Activated CD4-positive, alpha-beta T cell treated with anti-CD3 and anti-CD28 coated beads, Interleukin-2, amount 50 U/mL, for 16 hours (primary cell): ENCODE results near the gene KRTAP5-4.
"Not testable (repeated sequence)": the region's sequence is repeated elsewhere in the genome, so short reads cannot be mapped to it uniquely, and the experiment has no call there.

Source experiments
- DNase-seq: peaks from one replicate; pipeline ENCODE4 v3.0.0-alpha.2; 2020

Gene KRTAP5-4

DNA sequence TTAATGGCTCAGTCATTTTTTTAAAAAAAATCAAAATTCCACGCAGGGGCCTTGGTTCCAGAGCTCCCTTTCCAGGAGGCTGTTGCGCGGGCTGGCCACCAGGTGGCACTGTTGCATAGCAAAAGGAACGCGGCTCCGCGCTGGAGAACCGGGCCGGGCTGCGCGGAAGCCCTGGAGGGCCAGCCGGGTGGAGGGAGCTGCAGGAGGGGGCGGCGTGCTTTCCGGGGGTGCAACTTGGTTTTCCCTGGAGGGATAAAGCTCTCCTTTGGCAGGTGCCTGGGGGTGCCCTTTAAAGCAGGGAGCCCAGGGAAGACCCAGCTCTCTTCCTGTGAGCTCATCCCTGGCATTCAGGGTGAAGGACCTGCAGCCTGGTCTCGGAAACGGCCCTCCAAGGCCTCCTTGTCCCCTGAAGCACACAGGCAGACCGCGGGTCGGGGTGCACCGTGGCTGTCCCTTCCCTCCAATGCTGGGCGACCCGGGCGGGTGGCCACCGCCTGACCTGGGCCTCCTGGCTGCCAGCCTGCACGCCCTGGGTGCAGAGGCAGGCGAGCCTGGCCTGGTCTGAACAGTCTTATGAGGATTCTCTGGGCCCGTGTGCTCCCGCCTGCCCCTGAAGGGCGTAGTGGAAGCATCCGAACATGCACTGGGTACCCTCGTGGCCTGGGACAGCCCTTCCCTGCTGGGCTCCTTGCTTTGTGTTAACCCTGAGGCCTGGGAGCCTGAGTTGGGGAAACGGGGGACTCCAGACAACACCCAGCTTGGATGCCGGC, 31.0 kb upstream of the KRTAP5-4 start:
- peak; percentile 71 for DNase-seq

DNA sequence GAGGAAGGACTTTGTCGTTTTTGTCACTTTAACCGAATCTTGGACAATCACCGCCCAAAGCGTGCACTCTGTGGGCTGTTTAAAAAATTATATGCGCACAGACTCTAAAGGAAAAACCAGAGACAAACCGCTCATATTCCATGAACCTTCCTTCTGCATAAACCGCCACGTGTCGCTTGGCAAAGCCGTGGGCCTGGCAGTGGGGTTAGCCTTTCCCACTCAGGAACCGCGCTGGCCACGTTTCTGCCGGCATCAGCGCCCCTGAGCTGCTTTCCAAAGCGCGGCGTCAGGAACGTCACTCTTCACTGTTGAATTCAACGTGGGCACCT, 30.5 kb upstream of the KRTAP5-4 start:
- DNase-seq = no peak

DNA sequence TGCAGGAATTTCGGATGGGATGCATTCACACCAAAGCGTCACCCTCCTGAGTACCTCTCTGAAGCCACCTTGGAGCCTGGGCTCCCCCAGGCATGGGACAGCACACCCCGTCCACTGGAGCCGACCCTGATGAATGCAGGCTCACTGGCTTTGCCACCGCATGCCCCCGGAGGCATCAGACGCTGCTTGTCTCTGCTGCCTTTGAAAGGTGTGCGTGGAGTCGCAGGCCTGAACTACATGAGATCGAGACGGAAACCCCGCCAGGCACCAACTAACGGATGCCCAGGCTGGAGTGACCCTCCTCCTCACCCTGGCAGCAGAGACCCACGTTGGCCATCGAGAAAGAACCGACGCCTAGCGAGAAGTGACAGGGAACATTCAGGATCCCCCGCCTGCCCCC, 30.1 kb upstream of the KRTAP5-4 start:
- no peak for DNase-seq

DNA sequence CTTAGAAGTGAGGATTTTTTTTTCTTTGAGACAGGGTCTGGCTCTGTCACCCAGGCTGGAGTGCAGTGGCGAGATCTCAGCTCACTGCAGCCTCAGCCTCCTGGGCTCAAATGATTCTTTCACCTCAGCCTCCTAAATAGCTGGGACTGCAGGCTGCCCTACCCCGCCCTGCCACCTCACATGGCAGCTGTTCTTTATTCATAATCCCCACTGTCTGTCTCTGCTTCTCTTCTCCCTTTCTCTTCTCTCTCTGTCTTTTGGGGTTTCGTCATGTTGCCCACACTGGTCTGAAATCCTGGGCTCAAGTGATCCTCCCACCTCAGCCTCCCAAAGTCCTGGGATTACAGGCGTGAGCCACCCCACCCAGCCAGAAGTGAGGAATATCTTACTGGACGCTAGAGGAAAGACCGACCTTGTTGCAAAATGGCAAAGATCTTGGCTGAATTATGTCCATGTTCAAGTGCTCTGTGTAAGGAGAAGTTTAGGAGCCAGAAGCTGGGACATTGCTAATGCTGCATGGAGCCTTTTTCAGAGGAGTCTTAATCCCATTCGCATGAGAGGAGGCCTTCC, 29.6 kb upstream of the KRTAP5-4 start:
- DNase-seq = no peak

DNA sequence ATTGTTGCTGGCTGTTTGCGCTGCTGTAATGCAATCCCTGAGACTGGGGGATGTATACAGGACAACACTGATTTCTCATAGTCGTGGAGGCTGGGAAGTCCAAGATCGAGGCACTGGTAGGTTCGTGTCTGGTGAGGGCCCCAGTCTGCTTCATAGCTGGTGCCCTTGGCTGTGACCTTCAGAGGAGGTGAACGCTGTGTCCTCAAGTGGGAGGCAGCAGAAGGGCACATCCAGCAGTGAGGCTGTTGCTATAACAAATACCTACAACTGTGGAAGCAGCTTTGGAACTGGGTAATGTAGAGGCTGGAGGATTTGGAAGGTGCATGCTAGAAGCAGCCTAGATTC, 29.0 kb upstream of the KRTAP5-4 start:
- DNase-seq = no peak

DNA sequence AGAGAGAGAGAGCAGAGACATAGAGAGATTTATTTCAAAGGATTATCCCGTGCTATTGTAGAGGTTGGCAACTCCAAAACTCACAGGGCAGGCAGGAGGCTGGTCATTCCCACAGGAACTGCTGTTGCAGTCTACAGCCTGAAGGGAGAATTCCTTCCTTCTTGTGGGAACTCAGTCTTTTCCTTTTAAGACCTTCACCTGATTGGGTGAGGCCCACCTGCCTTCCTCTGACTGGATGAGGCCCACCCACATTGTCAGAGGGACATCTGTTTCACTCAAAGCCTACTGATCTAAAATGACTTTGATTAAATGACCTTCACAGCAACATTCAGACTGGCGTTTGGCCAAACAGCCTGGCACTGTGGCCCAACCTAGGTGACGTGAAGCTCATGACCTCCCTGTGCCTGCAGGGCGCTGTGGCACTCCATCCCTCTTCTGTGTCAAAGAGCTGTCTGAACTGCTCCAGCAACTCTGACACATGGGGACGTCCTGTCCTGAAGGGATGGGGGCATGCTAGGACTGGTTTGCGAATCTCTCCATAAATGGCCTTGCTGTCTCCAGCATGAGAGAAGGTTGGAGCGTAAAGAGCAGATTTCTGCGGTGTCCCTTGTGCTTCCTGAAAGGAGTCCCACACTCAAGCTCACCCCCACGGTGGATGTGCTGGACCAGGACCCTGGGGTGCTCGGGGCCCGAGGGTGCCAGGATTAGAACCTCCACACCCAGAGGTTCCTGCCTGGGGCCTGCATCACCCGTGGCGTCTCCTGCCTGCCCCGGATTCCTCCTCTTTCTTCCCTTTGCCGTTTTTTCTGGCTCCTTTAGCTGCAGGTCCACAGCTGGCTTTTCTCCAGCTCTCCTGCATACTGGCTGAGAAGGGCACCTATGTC, 28.3 kb upstream of the KRTAP5-4 start:
- DNase-seq = no peak

DNA sequence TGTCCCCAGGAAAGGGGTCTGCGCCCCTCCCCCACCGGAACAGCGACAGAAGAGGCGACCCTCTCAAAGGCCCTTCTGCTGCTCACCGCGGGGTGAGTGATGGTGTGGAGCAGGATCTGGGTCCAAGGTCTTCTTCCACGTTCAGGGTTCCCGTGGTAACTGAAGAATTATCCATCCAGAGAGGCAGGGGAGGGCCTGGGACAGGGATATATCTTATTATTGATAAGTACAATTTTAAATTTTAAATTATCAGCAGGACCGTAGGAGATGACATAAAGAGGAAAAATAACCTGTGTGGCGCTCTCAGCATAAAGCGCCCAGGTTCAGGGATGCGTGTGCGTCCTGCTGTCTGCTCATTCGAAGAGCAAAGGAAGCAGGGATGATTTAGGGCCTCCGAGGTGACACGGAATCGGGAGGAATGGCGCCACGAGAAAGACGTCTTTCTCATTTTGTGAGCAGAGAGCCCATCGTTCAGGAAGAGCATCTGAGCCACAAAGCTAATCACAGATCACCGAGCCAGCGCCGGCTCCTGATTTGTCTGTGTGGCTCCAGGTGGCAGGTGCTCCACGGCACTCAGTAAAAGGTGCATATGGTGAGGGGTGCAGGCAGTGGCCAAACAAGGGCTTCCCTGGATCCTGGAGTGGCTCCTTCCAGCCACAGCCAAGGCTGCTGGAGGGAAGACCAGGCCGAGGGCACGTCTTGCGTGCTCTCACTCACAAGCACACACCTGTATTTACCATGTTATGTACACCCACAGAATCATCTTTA, 26.9 kb upstream of the KRTAP5-4 start:
- no peak for DNase-seq

DNA sequence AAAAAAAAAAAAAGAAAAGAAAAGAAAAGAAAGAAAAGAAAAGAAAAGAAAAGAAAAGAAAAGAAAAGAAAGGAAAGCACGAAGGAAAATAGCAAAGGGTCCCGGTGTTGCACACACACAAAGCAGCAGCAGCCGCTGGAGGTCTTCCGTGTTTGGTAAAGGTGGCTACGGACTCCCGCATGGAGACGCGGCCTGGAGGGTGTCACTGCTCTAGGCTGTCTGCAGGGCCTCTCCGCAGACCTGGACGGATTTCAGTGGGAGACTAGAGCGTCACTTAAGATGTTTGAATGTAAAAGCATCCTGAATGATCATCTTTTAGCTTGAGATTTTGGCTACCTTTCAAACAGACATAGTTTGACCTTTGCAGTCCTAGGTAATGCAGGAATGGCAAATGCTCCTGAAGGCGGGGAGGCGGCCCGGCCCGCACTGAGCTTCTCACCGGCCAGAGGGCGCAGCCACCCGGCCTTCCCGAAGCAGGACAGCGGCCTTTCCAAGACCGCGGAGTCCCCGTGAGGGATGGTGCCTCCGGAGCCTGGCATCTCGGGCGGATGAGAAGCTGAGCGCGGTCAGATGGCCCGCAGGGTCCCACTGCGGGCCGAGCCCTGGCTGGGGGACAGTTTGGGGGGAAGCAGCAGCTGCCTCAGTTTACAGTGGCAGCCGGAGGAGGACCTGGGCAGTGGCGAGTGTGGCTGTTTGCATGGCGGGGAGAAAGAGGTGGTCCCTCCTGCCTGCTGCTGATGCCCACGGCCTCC, 26.1 kb upstream of the KRTAP5-4 start:
- no peak for DNase-seq

DNA sequence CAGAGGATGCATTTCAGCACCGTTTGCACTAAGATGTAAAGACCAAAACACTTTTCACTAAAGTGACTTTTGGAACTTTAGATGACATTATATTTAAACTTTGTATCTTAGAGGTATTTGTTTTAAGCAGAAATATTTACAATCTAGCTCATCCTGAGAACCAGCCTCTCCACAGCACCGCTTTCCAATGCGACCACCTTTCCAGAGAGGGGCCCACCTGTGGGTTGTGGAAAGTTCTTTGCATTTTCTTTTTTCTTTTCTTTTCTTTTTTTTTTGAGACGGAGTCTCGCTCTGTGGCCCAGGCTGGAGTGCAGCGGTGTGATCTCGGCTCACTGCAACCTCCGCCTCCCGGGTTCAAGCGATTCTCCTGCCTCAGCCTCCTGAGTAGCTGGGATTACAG, 24.6 kb upstream of the KRTAP5-4 start:
- DNase-seq = not testable (repeated sequence)

DNA sequence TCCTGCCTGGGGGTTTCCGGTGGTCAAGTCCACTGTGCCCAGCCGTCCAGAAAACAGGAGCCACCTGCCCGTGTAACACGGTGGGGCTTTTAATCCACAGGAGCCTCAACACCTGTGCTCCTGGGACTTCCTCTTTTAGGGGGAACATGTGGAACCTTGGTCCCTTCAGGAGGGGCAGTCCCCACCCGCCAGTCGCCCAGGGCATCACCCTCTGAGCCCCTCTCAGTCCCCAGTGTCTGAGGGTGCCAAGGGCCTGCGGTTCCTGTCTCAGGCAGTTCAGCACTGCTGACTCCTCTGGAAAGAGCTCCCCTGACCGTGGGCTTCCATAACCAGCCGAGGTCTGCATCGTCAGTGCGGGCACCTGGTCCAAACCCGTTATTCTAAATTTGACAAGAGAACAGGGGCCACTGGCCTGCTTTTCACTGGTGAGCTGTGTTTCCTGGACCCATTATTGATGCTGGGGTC, 23.5 kb upstream of the KRTAP5-4 start:
- DNase-seq = no peak

DNA sequence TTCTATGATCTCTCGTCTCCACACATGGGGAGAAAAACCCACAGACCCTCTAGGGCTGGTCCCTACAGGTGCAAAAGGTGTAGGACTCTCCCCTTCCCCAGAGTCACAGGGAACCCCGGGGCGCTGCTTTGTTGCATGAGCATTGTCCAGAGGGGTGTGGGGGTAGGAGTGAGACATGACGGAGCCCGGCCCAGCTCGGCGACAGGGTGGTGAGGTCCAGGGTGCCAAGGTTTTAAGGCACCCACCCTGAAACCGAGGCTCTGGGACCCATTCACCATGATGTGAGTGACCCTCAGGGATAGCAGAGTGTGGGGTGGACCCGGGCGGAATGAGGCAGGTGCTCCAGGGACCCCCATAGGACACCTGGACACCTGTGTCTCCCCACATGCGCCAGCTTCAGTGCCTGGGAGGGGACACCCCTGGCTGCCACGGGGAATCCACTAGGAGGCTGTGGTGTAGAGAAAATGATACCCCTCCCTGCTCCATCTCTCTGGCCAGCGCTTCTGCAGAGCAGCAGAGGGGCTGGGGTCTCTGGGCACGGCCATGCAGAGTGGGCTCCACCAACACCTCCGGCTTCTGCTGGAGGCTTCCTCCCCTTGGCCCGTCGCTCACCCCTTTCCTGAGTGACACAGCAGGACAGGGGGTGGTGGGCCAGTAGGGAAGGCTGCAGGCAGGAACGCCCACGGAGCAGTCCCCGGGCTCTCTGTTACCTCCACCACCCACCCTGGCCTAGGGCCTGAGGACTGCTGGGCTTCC, 22.8 kb upstream of the KRTAP5-4 start:
- DNase-seq = no peak

DNA sequence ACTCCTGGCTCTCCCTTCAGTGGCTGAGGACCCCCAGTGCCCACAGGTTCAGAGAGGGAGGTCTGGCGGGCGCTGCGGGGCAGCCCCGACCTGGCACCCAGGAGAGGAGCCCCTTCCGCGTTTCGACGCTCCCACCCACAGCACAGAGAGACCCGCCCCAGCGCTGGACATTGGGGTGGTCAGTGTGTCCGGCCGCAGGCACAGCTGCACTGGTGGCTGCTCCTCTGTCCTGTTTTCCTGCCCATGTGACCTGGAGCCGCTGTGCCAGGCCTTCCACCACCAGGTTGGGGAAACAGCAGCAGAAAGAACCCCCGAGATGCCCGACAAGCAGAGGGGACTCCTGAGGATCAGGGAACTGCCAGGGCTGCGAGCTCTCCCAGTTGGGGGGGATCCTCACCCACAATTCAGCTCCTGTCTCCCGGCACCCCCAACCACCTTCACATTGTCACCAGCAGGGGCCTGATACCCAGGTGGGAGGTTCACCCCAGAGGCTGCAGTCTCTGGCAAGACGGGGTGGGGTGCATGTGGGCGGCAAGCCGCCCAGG, 21.3 kb upstream of the KRTAP5-4 start:
- DNase-seq = no peak

DNA sequence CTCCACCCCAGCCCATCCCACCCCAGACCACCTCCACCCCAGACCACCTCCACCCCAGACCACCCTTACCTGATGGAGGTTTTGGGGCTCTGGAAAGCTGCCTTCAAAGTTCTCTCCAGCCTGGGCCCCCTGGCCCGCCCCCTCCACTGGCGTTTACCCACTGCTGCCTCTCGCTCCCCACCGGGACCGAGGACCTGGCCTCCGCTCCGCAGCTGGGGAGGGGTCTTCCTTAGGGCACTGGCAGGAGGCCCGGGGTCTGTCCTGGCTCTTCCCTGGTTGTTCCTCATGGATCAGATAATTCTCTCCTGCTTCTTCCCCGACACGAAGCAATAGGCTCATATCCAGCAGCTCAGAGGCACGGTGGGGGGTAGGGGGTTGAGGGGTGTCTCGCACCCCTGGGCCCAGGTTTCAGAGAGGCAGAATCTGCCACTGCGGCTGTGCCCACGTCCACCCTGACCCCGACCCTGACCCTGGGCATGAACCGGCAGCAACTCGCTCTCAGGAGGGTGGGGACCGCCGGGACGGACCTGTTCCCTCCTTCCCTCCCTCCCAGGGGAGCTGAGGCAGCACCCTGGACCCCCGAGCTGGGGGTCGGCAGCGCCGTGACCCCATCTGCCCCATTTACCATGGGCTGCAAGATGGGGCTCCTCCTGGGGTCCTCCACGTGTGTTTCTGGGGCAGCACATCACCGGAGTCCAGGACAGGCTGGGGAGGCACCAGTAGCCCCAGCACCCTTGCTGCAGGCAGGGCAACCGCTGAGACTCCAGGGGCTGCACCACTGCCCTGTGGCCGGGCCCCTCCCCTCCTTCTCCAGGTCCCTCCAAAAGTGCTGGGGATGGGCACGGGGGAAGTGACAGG, 20.6 kb upstream of the KRTAP5-4 start:
- no peak for DNase-seq

DNA sequence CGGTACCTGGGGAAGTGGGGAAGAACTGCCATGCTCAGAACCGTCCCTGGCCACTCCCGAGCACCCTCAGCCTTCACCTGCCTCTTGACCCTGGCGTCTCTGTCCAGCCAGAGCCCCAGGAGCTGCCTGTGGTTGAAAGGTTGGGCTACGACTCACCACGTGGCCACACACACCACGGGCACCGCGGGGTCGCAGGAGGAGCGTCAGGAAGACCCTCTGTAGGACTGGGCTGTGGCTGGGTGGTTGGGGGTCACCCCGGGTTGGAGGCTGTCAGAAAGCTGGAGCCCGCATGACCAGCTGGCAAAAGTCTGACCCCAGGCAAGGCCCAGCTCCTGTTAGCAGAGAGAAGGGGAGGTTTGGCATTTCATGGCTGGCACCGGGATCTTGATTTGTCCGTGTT, 19.2 kb upstream of the KRTAP5-4 start:
- no peak for DNase-seq

DNA sequence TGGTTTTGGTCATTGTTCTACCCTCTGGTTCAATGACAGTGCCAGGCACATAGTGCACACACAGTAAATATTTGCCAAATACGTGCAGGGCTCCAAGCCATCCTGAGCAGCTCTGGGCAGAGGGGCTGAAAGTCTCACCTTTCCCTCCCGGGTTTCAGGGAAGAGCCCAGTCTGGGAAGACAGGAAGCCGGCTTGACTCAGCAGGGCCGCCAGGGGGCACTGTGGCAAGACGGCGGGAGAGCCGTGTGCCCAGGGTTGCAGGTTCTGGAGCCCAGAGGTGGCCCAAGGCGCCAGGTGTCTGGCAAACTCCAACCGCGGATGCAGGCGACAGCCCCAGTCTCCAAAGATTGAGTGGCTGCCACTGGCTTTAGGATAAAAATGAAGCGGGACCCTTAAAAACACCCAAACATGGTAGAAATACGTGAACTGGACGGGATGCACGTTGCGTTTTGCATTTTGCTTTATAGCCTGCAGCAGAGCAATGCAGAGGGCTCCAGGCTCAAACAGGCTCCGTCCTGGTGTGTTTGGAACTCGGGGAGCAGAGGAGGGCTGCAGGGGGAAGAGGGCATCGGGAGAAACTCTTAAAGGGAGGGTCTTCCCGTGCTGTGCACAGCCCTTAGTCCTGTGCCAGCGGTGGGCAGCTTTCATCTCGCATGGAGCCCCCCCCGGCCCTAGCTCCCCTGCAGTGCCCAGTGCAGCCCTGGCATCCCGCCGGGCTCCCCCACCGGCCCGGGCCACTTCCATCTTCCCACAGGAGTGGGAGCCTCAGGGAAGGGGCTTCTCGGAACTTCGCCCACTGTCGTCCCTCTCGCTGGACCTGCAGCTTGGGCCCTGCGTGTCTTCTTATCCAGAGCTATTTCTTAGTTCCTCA, 18.4 kb upstream of the KRTAP5-4 start:
- DNase-seq = peak; percentile 6

DNA sequence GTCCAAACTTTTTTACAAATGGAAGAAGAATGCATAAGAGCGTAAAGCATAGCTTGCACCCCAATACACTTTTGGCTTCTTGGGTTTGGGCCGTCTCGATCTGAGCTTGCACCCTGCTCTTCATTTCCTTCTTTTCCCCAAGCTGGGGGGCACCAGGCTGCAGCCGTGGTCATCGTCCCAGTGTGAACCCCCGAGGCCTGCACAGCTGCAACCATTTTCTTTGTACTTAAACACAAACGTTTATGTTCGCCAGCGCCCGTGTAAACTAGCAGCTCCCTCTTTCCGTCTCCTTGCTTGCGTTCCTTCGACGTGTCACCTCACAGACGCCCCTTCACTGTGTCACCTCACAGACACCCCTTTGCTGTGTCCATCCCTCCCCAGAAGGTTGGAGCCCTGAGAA, 17.7 kb upstream of the KRTAP5-4 start:
- DNase-seq = no peak

DNA sequence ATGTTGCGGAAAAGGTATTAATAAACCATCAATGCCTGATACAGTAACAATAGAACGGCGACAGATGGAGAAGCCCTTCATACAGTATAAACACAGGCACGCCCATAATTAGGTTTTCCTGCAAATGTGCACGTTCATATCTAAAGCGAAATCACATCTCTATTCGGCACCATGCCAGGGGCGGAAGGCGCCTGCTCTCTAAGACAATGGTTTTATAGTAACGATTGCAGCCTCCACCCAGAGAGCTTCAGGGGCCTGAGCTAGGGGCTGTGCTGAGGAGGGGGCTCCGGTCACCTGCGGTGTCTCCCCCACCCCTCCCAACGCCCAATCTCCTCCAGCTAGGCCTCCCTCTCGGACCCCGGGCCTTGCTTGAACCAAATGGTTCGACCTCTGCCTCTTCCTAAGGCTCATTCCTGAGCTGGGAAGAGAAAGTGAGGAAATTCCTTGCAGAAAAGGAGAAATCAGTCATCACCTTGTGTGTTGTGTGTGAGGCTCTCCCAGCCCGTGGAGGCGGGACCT, 17.2 kb upstream of the KRTAP5-4 start:
- no peak for DNase-seq

DNA sequence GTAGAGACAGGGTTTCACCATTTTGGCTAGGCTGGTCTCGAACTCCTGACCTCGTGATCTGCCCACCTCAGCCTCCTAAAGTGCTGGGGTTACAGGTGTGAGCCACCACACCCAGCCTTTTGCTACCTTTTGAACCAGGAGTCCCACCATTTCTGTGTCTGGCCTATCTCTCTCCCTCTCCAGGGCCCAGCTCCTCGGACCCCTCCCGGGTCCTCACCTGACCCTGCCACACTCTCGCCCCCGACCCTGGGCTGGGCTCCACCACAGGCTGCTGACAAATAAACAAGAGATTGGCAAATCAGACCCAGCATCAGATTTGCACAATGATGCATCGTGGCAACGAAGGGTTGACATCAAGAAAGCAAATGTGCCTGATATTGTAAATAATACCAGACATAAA, 16.4 kb upstream of the KRTAP5-4 start:
- DNase-seq = no peak

DNA sequence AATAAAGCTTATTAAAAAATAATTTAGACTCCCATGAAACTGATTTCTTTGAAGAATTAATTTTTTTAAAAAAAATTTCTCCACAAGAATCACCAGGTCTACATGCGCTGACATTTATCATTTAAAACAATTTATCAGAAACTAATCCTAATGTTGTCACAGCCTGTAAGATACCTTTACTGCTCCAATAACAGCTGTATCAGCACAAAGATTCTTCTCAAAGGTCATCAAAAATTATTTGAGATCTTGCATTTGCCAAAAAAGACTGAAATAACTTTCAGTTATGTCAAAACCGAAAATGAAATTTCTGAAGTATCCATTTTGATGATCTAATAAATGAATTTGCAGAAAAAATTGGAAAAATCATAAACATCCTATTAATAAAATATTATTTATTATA, 15.7 kb upstream of the KRTAP5-4 start:
- DNase-seq = no peak
